ENCODE measurements around the gene RPTOR.

Gene RPTOR

DNA sequence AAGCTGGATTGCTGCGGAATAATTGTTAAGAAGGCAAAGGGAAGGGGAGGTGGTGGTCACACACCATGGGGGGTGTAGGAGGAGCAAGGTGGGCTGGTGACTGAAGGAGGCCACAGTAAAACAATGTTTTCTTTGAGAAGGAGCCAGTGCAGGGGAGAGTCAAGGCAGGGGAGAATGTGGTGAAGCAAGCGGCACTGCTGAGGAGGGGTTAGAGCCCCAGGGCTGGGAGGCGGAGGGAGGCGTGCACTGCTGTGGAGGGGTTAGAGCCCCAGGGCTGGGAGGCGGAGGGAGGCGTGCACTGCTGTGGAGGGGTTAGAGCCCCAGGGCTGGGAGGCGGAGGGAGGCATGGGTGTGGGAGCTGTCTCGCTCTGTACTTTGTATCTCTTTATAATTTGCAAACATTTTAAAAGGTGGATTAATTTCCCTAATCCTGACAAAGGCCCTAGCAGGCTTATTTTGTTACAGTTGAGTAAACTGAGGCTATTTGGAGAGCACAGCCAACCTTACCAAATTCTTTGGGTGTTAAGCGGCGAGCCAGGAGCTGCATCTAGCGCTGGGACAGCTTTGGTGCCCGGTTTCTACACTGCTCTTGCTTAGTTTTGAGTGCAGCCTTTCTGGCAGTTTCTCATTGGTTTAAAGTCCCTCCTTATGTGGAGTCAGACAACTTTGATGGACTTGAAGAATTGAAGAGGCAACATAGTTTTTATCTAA is 20.9 kb downstream of the RPTOR start:
- Histone ChIP-seq H2AFZ (ENCODE audit: low read length) (no peak overlapping the region), H3K4me1 (ENCODE audit: insufficient read depth, low read length, severe bottlenecking) (peaks cover 39% of the 10 kb centered on the region), H3K9me2 (ENCODE audit: low read depth, low read length) (no peaks in the 10 kb centered on the region), H3F3A (ENCODE audit: insufficient read depth, low read length) (no peaks in the 10 kb centered on the region), H3K9ac (ENCODE audit: low read length) (no peak overlapping the region), H3K27me3 (ENCODE audit: insufficient read depth, low read length) (no peaks in the 10 kb centered on the region), H4K20me1 (ENCODE audit: insufficient read depth, low read length) (no peaks in the 10 kb centered on the region), H3K4me3 (ENCODE audit: low read depth, low read length, poor library complexity, severe bottlenecking) (no peak overlapping the region), H3K36me3 (ENCODE audit: insufficient read depth, low read length) (0 out of 2 replicates have a peak, but pooled peaks cover 4% of the 10 kb centered on the region), H3K9me3 (ENCODE audit: low read length) (no peaks in the 10 kb centered on the region), H3K27ac (ENCODE audit: low read depth, low read length, poor library complexity, severe bottlenecking) (no peak overlapping the region), H3K79me2 (ENCODE audit: insufficient read depth, low read length) (peaks cover 42% of the 10 kb centered on the region), H3K4me2 (ENCODE audit: low read length) (no peak overlapping the region)
- TF ChIP-seq EZH2 (IDR thresholded peaks at IDR 0.05; ENCODE audit: borderline replicate concordance, low read length) = no peak
- TF ChIP-seq, protein P1, sequence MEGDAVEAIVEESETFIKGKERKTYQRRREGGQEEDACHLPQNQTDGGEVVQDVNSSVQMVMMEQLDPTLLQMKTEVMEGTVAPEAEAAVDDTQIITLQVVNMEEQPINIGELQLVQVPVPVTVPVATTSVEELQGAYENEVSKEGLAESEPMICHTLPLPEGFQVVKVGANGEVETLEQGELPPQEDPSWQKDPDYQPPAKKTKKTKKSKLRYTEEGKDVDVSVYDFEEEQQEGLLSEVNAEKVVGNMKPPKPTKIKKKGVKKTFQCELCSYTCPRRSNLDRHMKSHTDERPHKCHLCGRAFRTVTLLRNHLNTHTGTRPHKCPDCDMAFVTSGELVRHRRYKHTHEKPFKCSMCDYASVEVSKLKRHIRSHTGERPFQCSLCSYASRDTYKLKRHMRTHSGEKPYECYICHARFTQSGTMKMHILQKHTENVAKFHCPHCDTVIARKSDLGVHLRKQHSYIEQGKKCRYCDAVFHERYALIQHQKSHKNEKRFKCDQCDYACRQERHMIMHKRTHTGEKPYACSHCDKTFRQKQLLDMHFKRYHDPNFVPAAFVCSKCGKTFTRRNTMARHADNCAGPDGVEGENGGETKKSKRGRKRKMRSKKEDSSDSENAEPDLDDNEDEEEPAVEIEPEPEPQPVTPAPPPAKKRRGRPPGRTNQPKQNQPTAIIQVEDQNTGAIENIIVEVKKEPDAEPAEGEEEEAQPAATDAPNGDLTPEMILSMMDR (IDR thresholded peaks at IDR 0.05; ENCODE audit: low read length) = no peak

DNA sequence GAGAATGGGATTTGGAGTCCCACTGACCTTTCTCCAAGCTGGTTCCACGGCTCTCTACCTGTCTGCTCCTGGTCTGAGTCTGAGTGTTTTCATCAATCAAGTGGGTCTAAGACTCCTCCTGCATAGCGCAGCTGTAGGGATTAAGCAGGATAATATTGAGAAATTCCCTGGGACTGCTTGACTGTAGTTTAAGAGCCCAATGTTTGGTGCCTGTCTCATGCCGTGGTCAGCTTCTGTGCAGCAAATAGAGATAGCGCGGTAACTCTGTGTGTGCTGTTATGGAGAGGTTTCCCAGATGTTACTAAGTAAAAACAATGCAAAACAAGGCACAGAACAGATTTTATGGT is 21.4 kb downstream of the RPTOR start:
- no peak overlapping the region for H3K27ac ChIP-seq (ENCODE audit: low read depth, low read length, poor library complexity, severe bottlenecking)
- peaks cover 47% of the 10 kb centered on the region for H3K79me2 ChIP-seq (ENCODE audit: insufficient read depth, low read length)

DNA sequence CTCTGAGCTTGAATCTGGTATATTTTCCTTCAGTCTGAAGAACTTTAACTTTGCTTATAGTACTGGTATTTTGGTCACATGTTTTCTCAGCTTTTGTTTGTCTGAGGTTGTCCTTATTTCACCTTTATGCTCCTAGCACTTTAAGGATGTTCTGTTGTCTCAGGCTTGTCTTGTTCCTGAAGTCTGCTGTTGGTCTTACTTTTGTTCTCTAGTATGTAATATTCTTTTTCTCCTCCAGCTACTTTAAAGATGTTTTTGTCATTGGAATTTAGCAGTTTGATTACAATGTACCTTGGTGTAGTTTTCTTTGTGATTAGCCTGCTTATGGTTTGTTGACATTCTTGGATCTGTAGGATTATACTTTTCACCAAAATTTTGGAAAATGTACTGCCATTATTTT is 23.6 kb downstream of the RPTOR start:
- Histone ChIP-seq H3K9ac (ENCODE audit: low read length) (no peak overlapping the region), H3K9me2 (ENCODE audit: low read depth, low read length) (no peaks in the 10 kb centered on the region), H4K20me1 (ENCODE audit: insufficient read depth, low read length) (no peaks in the 10 kb centered on the region), H3K36me3 (ENCODE audit: insufficient read depth, low read length) (peaks cover 14% of the 10 kb centered on the region), H3K79me2 (ENCODE audit: insufficient read depth, low read length) (peaks cover 62% of the 10 kb centered on the region), H3K4me2 (ENCODE audit: low read length) (no peak overlapping the region), H3K4me1 (ENCODE audit: insufficient read depth, low read length, severe bottlenecking) (peaks cover 49% of the 10 kb centered on the region), H2AFZ (ENCODE audit: low read length) (no peak overlapping the region), H3K9me3 (ENCODE audit: low read length) (no peaks in the 10 kb centered on the region), H3K27me3 (ENCODE audit: insufficient read depth, low read length) (no peaks in the 10 kb centered on the region), H3K27ac (ENCODE audit: low read depth, low read length, poor library complexity, severe bottlenecking) (no peak overlapping the region), H3F3A (ENCODE audit: insufficient read depth, low read length) (no peaks in the 10 kb centered on the region), H3K4me3 (ENCODE audit: low read depth, low read length, poor library complexity, severe bottlenecking) (no peak overlapping the region)
- no peak for TF ChIP-seq EZH2 (IDR thresholded peaks at IDR 0.05; ENCODE audit: borderline replicate concordance, low read length)
- TF ChIP-seq, protein P1 (IDR thresholded peaks at IDR 0.05; ENCODE audit: low read length) = no peak

More for the DNA sequence above, 21.4 kb downstream of the RPTOR start:
- Histone ChIP-seq H3K27me3 (ENCODE audit: insufficient read depth, low read length) (no peaks in the 10 kb centered on the region), H3K9ac (ENCODE audit: low read length) (no peak overlapping the region), H3K36me3 (ENCODE audit: insufficient read depth, low read length) (0 out of 2 replicates have a peak, but pooled peaks cover 4% of the 10 kb centered on the region), H3K9me2 (ENCODE audit: low read depth, low read length) (no peaks in the 10 kb centered on the region), H3K4me1 (ENCODE audit: insufficient read depth, low read length, severe bottlenecking) (peaks cover 44% of the 10 kb centered on the region), H3K9me3 (ENCODE audit: low read length) (no peaks in the 10 kb centered on the region), H3K4me3 (ENCODE audit: low read depth, low read length, poor library complexity, severe bottlenecking) (no peak overlapping the region), H3K4me2 (ENCODE audit: low read length) (no peak overlapping the region), H3F3A (ENCODE audit: insufficient read depth, low read length) (no peaks in the 10 kb centered on the region), H4K20me1 (ENCODE audit: insufficient read depth, low read length) (no peaks in the 10 kb centered on the region), H2AFZ (ENCODE audit: low read length) (no peak overlapping the region)
- TF ChIP-seq, protein P1 (IDR thresholded peaks at IDR 0.05; ENCODE audit: low read length) = no peak
- no peak for TF ChIP-seq EZH2 (IDR thresholded peaks at IDR 0.05; ENCODE audit: borderline replicate concordance, low read length)

Measured in OCI-LY1 (cell line).